ENCODE results near the gene CPLX3.

- TF ChIP-seq, protein P1, sequence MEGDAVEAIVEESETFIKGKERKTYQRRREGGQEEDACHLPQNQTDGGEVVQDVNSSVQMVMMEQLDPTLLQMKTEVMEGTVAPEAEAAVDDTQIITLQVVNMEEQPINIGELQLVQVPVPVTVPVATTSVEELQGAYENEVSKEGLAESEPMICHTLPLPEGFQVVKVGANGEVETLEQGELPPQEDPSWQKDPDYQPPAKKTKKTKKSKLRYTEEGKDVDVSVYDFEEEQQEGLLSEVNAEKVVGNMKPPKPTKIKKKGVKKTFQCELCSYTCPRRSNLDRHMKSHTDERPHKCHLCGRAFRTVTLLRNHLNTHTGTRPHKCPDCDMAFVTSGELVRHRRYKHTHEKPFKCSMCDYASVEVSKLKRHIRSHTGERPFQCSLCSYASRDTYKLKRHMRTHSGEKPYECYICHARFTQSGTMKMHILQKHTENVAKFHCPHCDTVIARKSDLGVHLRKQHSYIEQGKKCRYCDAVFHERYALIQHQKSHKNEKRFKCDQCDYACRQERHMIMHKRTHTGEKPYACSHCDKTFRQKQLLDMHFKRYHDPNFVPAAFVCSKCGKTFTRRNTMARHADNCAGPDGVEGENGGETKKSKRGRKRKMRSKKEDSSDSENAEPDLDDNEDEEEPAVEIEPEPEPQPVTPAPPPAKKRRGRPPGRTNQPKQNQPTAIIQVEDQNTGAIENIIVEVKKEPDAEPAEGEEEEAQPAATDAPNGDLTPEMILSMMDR (IDR thresholded peaks at IDR 0.05): no peak
- no peak for TF ChIP-seq POLR2A (IDR thresholded peaks at IDR 0.05)
- TF ChIP-seq POLR2AphosphoS5 (IDR thresholded peaks at IDR 0.05): no peak
- no peak for TF ChIP-seq EP300 (IDR thresholded peaks at IDR 0.05)
Observed at GRCh38 chr15:74830868-74831267, 4.4 kb downstream of the CPLX3 start.

Measured in gastroesophageal sphincter (tissue), 3 donors.